HFF-Myc (cell line): Measurements from ENCODE around the gene PDE4D.
"Not testable (repeated sequence)": the region's sequence is repeated elsewhere in the genome, so short reads cannot be mapped to it uniquely, and the experiment has no call there.

Source experiments
- DNase-seq: peaks from one replicate; pipeline ENCODE4 v3.0.0-alpha.2; 2011; ENCODE audit warnings: low read depth; ENCODE audit errors: extremely low read depth
- H3K4me3 ChIP-seq: replicated peaks from 2 replicates; pipeline ENCODE4 v1.5.1; 2011; ENCODE audit warnings: low read depth, mild to moderate bottlenecking, control low read depth, low read length
- CTCF ChIP-seq: IDR thresholded peaks from 2 replicates; pipeline ENCODE4 v1.5.1; 2012; ENCODE audit warnings: mild to moderate bottlenecking, low read depth, low read length, control low read depth; ENCODE audit errors: missing control alignments

The PDE4D gene

GRCh38 chr5:59763541-59763940 lies 130.0 kb downstream of the PDE4D start:
- DNase-seq = no peak
- no peak overlapping the region for H3K4me3 ChIP-seq
- no peak for TF ChIP-seq CTCF

GRCh38 chr5:59762232-59762631 lies 131.3 kb downstream of the PDE4D start:
- H3K4me3 ChIP-seq, DNase-seq: not testable (repeated sequence)

GRCh38 chr5:59760785-59761348 lies 132.7 kb downstream of the PDE4D start:
- no peak for TF ChIP-seq CTCF
- no peak overlapping the region for H3K4me3 ChIP-seq
- DNase-seq = no peak

- TF ChIP-seq CTCF = no peak
- DNase-seq = no peak
- H3K4me3 ChIP-seq = no peak overlapping the region
Observed at GRCh38 chr5:59759600-59760351, 133.8 kb downstream of the PDE4D start.

GRCh38 chr5:59758566-59758965 lies 135.0 kb downstream of the PDE4D start:
- no peak overlapping the region for H3K4me3 ChIP-seq
- no peak for TF ChIP-seq CTCF
- no peak for DNase-seq

- TF ChIP-seq CTCF = no peak
- no peak overlapping the region for H3K4me3 ChIP-seq
- no peak for DNase-seq
Observed at GRCh38 chr5:59757442-59757841, 136.1 kb downstream of the PDE4D start.

GRCh38 chr5:59756373-59757035 lies 137.0 kb downstream of the PDE4D start:
- no peak overlapping the region for H3K4me3 ChIP-seq
- no peak for DNase-seq
- TF ChIP-seq CTCF = no peak
